ENCODE data around the gene CAB39. TPM values are rescaled to one million over a fixed set of nuclear protein-coding genes. Genes with fewer than 3 reads are reported as not detected.

Gene CAB39
- polyA plus RNA-seq, 1 of the 3 experiments (the other 2 are of a cell fraction), result 15.7 TPM

DNA sequence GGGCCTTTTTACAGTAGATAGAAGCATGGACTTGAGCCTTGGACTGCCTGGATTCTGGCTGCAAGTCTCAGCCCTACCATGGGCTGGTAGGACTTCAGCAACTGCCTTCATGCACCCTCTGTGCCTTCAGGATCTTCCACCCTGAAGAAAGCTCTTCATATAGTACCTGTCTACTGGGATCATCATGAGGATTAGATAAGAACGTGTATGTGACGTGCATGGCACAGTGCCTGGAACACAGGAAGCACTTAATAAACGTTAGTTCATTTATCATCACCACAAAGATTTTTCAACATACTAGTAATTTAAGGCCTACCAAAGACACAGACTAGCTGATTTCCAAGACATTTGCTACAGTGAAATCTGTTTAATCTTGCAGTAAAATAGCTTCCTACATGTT, 98.9 kb downstream of the CAB39 start (continued):
- no peak for TF ChIP-seq NFIC (IDR thresholded peaks at IDR 0.05; ENCODE audit: borderline replicate concordance)

DNA sequence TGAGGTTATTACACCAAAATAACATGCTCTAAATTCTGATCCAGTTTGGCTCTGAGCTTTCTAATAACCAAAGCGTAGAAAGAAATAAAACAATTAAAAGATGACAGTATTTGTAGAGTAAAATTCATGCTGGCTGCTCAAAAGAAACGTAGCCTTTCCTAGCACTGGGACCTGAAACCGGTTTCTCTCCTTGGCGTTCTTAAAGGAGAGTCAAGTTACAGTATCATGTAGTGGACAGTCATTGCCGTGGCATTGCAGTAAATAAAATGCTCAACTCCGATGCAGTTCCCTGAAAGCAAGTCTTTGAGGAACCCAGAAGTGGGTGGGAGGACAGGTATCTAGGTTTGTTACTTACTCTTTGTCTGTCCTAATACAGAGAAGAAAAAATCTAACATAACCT, 99.4 kb downstream of the CAB39 start:
- H3K9me3 ChIP-seq, result no peaks in the 10 kb centered on the region
- H3K4me2 ChIP-seq, result no peak overlapping the region
- POLR2A ChIA-PET, result no interaction called here
- no peaks in the 10 kb centered on the region for H3K9me2 ChIP-seq
- no peak overlapping the region for H3K9ac ChIP-seq
- no peaks in the 10 kb centered on the region for H3K27me3 ChIP-seq (ENCODE audit: insufficient read depth)
- CTCF ChIA-PET, result interaction anchor here (1.8 to 8.3 kb wide), 4 partner anchors 11 to 175 kb away, joined by 6 to 57 read pairs (median 18); no protein-coding TSS in a partner anchor
- H3K27ac ChIP-seq (ENCODE audit: low read depth in 2 of 2, low read length in 1 of 2), result no peak overlapping the region
- no peaks in the 10 kb centered on the region for H3K79me2 ChIP-seq (ENCODE audit: insufficient read depth)
- H3K4me1 ChIP-seq (ENCODE audit: control insufficient read depth in 1 of 2, insufficient read depth in 2 of 2, low read depth in 1 of 2, low read length in 1 of 2), result no peaks in the 10 kb centered on the region
- WGBS (ENCODE audit: low lambda C conversion rate), result 97% methylated on average over 6 of the region's 6 CpGs
- H3F3A ChIP-seq (replicated peaks; ENCODE audit: insufficient read depth), result no peaks in the 10 kb centered on the region
- peaks cover 32 to 48% of the 10 kb centered on the region in 2 experiments for H3K36me3 ChIP-seq (replicated peaks in 1 of 2; ENCODE audit: control insufficient read depth in 1 of 2, insufficient read depth in 2 of 2, low read length in 1 of 2)
- no peak for DNase-seq
- no peak overlapping the region for H2AFZ ChIP-seq (ENCODE audit: low read depth)
- no peak overlapping the region for H3K4me3 ChIP-seq (ENCODE audit: low read depth in 2 of 2, low read length in 1 of 2)
- TF ChIP-seq, protein P1, sequence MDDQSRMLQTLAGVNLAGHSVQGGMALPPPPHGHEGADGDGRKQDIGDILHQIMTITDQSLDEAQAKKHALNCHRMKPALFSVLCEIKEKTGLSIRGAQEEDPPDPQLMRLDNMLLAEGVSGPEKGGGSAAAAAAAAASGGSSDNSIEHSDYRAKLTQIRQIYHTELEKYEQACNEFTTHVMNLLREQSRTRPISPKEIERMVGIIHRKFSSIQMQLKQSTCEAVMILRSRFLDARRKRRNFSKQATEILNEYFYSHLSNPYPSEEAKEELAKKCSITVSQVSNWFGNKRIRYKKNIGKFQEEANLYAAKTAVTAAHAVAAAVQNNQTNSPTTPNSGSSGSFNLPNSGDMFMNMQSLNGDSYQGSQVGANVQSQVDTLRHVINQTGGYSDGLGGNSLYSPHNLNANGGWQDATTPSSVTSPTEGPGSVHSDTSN (IDR thresholded peaks at IDR 0.05), result no peak
- TF ChIP-seq, protein P2, sequence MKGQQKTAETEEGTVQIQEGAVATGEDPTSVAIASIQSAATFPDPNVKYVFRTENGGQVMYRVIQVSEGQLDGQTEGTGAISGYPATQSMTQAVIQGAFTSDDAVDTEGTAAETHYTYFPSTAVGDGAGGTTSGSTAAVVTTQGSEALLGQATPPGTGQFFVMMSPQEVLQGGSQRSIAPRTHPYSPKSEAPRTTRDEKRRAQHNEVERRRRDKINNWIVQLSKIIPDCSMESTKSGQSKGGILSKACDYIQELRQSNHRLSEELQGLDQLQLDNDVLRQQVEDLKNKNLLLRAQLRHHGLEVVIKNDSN (IDR thresholded peaks at IDR 0.05; ENCODE audit: borderline replicate concordance, low read depth), result no peak
- TF ChIP-seq EP300 (IDR thresholded peaks at IDR 0.05; ENCODE audit: borderline replicate concordance in 1 of 2, low read depth in 1 of 2, low read length in 1 of 2) (no peak), TEAD4 (IDR thresholded peaks at IDR 0.05; ENCODE audit: borderline replicate concordance, insufficient read depth) (no peak), TCF12 (IDR thresholded peaks at IDR 0.05) (no peak), SIN3A (IDR thresholded peaks at IDR 0.05; ENCODE audit: borderline replicate concordance, low read depth, low read length) (no peak), RCOR1 (IDR thresholded peaks at IDR 0.05; ENCODE audit: low read length) (no peak), TAF1 (IDR thresholded peaks at IDR 0.05; ENCODE audit: borderline replicate concordance, low read depth, low read length) (no peak), RAD21 (IDR thresholded peaks at IDR 0.05; ENCODE audit: low read length) (no peak), FOXM1 (IDR thresholded peaks at IDR 0.05; ENCODE audit: low read depth) (no peak), MEF2A (IDR thresholded peaks at IDR 0.05; ENCODE audit: borderline replicate concordance, low read depth) (no peak), FOXJ3 (CRISPR knock-in tag; IDR thresholded peaks at IDR 0.05) (no peak)
- TF ChIP-seq, protein P3, sequence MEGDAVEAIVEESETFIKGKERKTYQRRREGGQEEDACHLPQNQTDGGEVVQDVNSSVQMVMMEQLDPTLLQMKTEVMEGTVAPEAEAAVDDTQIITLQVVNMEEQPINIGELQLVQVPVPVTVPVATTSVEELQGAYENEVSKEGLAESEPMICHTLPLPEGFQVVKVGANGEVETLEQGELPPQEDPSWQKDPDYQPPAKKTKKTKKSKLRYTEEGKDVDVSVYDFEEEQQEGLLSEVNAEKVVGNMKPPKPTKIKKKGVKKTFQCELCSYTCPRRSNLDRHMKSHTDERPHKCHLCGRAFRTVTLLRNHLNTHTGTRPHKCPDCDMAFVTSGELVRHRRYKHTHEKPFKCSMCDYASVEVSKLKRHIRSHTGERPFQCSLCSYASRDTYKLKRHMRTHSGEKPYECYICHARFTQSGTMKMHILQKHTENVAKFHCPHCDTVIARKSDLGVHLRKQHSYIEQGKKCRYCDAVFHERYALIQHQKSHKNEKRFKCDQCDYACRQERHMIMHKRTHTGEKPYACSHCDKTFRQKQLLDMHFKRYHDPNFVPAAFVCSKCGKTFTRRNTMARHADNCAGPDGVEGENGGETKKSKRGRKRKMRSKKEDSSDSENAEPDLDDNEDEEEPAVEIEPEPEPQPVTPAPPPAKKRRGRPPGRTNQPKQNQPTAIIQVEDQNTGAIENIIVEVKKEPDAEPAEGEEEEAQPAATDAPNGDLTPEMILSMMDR (IDR thresholded peaks at IDR 0.05), result no peak
- TF ChIP-seq, protein P4, sequence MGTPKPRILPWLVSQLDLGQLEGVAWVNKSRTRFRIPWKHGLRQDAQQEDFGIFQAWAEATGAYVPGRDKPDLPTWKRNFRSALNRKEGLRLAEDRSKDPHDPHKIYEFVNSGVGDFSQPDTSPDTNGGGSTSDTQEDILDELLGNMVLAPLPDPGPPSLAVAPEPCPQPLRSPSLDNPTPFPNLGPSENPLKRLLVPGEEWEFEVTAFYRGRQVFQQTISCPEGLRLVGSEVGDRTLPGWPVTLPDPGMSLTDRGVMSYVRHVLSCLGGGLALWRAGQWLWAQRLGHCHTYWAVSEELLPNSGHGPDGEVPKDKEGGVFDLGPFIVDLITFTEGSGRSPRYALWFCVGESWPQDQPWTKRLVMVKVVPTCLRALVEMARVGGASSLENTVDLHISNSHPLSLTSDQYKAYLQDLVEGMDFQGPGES (IDR thresholded peaks at IDR 0.05; ENCODE audit: low read depth, low read length), result no peak
- TF ChIP-seq, protein P5, sequence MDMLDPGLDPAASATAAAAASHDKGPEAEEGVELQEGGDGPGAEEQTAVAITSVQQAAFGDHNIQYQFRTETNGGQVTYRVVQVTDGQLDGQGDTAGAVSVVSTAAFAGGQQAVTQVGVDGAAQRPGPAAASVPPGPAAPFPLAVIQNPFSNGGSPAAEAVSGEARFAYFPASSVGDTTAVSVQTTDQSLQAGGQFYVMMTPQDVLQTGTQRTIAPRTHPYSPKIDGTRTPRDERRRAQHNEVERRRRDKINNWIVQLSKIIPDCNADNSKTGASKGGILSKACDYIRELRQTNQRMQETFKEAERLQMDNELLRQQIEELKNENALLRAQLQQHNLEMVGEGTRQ (IDR thresholded peaks at IDR 0.05; ENCODE audit: borderline replicate concordance, low read depth, low read length), result no peak
- H4K20me1 ChIP-seq (ENCODE audit: insufficient read depth), result 0 out of 2 replicates have a peak, but pooled peaks cover 4% of the 10 kb centered on the region

All from SK-N-SH (cell line).